NCI-H82 treated with DMSO at 0.1 percent for 48 hours (cell line): ENCODE measurements around the gene EOGT.

Source experiments
- DNase-seq: peaks from one replicate; lab custom pipeline; 2025; ENCODE audit not compliant: unreplicated experiment; lab: John Stamatoyannopoulos, UW

EOGT gene

GRCh38 chr3:69013253-69014021, at the start of gene EOGT:
EOGT (minus strand) TSS chr3:69013684; CDS start chr3:69009846, 3,838 bp downstream.
- peak; percentile 38 for DNase-seq

GRCh38 chr3:69059688-69060087, 46.2 kb upstream of the EOGT start:
- no peak for DNase-seq

GRCh38 chr3:69058947-69059224, 45.4 kb upstream of the EOGT start:
- DNase-seq, result no peak

GRCh38 chr3:69058180-69058946, 44.9 kb upstream of the EOGT start:
- DNase-seq, result no peak

- DNase-seq, result no peak
Observed at GRCh38 chr3:69052472-69052898, 39.0 kb upstream of the EOGT start.

- DNase-seq, result no peak
Observed at GRCh38 chr3:69051756-69052471, 38.4 kb upstream of the EOGT start, which contains the start of gene TMF1. TMF1 (minus strand) TSS chr3:69052333; CDS start chr3:69052086, 247 bp downstream.

GRCh38 chr3:69048990-69049389, 35.5 kb upstream of the EOGT start:
- DNase-seq, result no peak

GRCh38 chr3:69044608-69045007, 31.1 kb upstream of the EOGT start:
- DNase-seq, result no peak

GRCh38 chr3:69033470-69033869, 20.0 kb upstream of the EOGT start:
- DNase-seq, result no peak

- DNase-seq, result no peak
Observed at GRCh38 chr3:69032737-69033136, 19.3 kb upstream of the EOGT start.

GRCh38 chr3:69032142-69032541, 18.7 kb upstream of the EOGT start:
- no peak for DNase-seq

GRCh38 chr3:69031635-69032034, 18.2 kb upstream of the EOGT start:
- no peak for DNase-seq

- no peak for DNase-seq
Observed at GRCh38 chr3:69020857-69021256, 7.4 kb upstream of the EOGT start.

GRCh38 chr3:69020424-69020823, 6.9 kb upstream of the EOGT start:
- DNase-seq, result no peak

GRCh38 chr3:69016901-69017300, 3.4 kb upstream of the EOGT start:
- DNase-seq, result no peak

GRCh38 chr3:69016102-69016501, 2.6 kb upstream of the EOGT start:
- DNase-seq, result no peak

GRCh38 chr3:69014022-69014580, 617 bp upstream of the EOGT start:
- no peak for DNase-seq

- DNase-seq, result no peak
Observed at GRCh38 chr3:69012800-69013252, 658 bp downstream of the EOGT start.

- peak; percentile 27 for DNase-seq
Observed at GRCh38 chr3:69012100-69012799, 1.2 kb downstream of the EOGT start.

GRCh38 chr3:69011096-69011730, 2.3 kb downstream of the EOGT start:
- no peak for DNase-seq
